Measurements from ENCODE around the gene KIF5A.
"Not testable (repeated sequence)": the region's sequence is repeated elsewhere in the genome, so short reads cannot be mapped to it uniquely, and the experiment has no call there.

The KIF5A gene

DNA sequence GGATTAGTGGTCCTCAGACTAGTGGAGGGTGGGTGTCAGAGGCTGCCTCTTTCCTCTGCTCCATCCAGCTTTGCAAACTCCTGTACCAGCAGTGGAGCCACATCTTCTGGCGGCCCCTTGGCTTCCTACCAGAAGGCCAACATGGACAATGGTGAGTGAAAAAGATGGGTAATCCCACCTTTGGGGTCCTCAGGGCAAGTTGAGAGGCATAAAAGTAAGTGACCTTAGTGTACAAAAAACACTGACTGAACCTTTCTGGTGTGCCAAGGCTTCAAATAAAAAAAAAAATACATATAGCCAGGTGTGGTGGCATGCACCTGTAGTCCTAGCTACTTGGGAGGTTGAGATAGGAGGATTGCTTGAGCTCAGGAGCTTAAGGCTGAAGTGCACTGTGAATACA lies 32.0 kb downstream of the KIF5A start:
- in situ Hi-C loops (cut with MboI; ENCODE audit: low sequenced_read_pairs) = no loop called here

DNA sequence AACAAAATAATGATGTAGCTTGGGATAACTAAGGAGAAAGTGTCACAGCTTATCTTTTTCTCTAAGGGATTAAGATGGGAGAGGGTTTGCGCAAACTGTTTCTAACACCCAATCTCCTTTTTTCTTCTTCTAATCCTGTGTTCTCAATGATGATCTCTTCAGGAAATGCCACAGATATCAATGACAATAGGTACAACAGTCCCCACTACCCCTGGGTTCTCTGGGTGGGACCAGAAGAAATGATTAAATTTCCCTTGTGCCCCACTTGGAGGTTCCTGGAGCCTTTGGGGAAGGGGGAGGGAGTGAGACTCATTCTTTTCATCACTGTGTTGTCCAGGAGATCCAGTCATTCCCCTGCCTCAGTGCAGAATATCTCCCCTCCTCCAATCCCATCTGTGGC lies 32.6 kb downstream of the KIF5A start:
- in situ Hi-C loops (cut with MboI; ENCODE audit: low sequenced_read_pairs) = no loop called here

DNA sequence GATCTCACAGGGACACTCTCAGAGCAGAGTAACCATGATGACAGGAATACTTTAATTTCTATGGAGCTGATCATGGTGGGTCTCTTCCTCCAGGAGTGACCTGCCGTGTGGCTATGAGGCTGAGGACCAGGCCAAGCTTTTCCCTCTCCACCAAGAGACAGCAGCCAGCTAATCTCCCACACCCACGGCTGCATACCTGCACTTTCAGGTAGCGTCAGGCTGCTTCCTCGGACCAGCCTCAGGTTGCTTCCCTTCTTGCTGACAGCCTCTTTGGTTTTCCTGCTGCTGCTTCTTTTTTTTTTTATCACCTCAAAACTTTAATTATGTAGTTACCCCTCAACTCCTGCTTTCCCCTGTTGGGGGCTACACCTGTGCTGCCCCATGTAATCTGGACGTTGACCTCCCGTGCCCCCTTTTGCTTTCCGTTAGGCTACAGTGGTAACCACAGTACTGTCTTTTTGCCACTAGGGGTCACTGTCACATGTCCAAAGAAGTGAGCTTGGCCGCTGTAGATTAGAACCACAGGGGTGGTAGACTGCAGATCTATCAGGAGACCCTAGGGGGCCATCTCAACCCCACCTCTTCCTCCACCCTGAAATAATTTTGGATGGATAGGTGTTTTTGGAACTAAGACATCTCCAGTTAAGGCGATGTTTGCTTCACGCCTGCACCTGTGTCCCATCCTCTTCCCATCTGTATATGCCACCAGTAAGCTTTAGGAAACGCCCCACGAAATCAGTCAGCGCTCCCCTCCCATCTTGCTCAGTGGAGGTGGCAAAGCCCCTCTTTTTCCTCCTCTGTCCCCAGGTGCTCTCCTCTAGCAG lies 33.4 kb downstream of the KIF5A start:
- in situ Hi-C loops (cut with MboI; ENCODE audit: low sequenced_read_pairs) = no loop called here

DNA sequence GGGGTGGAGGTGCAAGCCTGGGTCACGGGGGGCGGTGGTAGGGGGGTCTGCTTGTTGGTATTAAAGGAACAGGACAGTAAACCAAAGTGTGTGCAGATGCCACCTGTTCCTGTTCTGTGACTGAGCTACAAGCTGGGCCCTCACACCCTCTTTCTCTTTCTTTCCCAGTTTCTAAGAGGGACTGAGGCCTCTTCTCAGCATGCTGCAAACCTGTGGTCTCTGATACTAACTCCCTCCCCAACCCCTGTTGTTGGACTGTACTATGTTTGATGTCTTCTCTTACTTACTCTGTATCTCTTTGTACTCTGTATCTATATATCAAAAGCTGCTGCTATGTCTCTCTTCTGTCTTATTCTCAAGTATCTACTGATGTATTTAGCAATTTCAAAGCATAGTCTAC lies 34.2 kb downstream of the KIF5A start:
- in situ Hi-C loops (cut with MboI; ENCODE audit: low sequenced_read_pairs) = no loop called here

DNA sequence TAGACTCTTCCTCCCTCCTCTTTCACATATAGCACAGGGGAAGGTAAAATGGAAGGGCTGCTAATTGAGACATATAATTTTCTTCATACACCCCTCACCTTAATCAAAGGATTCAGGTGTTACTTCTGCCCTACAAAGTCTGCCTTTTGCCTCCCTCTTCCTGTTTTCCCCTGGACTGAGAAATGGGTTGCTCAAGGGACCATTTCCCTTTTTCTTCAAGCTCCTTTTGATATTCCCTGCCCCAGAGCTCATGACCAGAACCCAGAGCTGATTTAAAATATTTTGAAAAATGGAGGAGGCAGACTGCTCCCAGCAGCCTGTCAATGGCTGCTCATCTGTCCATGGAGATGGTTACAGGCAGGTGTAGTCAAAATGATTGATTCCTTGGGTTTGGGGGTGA lies 34.8 kb downstream of the KIF5A start:
- in situ Hi-C loops (cut with MboI; ENCODE audit: low sequenced_read_pairs) = no loop called here

DNA sequence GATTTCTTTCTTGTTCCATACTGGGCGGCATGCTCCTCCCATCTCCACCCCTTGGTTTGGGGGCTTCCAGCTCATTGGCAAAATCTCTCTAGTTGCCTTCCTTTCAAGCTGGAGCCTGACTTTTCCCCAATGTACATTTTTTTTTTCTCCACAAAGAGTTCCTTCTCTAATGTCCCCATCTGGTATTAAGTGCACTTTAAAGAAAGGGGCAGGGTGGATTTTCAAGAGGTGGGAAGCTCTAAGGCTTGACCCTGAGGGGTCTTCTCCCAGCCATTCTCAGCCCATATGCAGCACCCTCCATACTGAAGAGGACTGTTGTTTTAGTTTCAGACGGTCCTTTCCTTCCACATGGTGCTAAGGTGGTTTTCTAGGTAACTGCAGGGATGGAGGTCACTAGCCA lies 35.3 kb downstream of the KIF5A start:
- in situ Hi-C loops (cut with MboI; ENCODE audit: low sequenced_read_pairs) = no loop called here

DNA sequence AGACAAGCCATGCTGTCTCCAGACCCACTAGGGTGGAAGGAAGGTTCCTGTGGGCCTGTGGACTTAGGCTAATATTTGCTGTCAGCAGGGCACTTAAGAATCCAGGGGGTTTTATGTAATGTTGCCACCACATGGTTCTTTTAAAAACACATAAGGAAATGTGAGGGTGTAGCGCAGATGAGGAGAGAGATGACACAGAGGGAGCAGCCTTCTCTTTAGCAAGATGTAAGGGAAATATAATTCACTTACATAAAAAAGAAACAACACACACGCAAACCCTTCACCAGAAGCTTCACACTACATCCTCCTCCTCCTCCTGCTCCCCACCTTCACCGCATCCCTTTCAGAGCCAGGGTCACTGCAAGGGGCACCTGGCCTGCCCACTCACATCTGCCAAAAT lies 36.3 kb downstream of the KIF5A start:
- in situ Hi-C loops (cut with MboI; ENCODE audit: low sequenced_read_pairs) = no loop called here

DNA sequence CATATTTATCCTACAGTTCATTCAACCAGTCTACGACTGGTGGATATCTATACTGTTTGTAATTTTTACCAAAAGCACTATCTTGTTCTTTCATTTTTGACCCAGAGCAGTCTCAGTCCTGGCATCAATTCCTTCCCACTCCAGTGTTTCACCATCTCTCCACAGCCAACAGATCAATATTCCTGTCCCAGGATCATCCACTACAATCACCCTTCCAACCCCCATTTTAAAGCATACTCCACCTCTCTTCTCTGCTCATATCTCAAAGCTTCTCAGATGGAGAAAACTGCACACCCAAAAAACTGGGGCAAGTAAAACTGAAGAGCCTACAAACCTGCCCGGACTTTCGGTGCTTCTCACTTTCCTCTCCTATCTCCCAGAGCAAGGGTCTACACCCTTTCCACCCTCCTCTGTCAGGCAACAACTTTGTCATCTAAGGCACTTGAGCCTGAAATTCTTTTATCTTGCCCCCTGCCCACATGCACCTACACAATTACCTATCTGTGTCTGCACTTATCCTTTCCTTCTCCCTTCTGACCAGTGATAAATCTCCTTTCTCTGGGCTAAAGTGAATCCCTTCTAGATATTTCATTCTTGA lies 37.1 kb downstream of the KIF5A start:
- in situ Hi-C loops (cut with MboI; ENCODE audit: low sequenced_read_pairs) = no loop called here

DNA sequence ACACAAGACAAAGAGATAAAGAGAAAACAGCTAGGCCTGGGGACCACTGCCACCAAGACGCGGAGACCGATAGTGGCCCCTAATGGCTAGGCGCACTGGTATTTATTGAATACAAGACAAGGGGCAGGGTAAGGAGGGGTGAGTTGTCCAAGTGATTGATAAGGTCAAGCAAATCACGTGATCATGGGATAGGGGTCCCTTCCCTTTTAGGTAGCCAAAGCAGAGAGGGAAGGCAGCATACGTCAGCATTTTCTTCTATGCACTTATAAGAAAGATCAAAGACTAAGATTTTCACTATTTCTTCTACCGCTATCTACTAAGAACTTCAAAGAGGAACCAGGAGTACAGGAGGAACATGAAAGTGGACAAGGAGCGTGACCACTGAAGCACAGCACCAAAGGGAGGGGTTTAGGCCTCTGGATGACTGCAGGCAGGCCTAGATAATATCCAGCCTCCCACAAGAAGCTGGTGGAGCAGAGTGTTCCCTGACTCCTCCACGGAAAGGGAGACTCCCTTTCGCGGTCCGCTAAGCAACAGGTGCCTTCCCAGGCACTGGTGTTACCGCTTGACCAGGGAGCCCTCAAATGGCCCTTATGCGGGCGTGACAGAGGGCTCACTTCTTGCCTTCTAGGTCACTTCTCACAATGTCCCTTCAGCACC lies 39.2 kb downstream of the KIF5A start:
- in situ Hi-C loops (cut with MboI; ENCODE audit: low sequenced_read_pairs) = not testable (repeated sequence)

DNA sequence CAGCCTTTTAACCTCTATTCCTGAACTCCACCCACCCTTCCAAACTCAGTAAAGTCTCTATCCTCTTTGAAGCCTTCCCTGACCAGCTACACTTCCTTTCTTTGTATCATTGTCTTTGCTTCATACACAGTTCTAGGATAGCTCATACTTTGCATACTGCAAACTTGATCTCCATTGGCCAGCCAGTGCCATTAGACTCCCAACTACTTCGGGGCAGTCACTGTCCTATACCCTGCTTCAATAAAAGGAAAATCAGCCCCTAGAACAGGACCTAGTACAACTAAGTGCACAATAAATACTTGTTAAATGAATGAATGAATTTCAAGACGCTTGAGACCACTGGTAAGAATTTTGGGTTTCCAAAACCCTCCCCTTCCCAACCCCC lies 40.6 kb downstream of the KIF5A start:
- in situ Hi-C loops (cut with MboI; ENCODE audit: low sequenced_read_pairs) = no loop called here

DNA sequence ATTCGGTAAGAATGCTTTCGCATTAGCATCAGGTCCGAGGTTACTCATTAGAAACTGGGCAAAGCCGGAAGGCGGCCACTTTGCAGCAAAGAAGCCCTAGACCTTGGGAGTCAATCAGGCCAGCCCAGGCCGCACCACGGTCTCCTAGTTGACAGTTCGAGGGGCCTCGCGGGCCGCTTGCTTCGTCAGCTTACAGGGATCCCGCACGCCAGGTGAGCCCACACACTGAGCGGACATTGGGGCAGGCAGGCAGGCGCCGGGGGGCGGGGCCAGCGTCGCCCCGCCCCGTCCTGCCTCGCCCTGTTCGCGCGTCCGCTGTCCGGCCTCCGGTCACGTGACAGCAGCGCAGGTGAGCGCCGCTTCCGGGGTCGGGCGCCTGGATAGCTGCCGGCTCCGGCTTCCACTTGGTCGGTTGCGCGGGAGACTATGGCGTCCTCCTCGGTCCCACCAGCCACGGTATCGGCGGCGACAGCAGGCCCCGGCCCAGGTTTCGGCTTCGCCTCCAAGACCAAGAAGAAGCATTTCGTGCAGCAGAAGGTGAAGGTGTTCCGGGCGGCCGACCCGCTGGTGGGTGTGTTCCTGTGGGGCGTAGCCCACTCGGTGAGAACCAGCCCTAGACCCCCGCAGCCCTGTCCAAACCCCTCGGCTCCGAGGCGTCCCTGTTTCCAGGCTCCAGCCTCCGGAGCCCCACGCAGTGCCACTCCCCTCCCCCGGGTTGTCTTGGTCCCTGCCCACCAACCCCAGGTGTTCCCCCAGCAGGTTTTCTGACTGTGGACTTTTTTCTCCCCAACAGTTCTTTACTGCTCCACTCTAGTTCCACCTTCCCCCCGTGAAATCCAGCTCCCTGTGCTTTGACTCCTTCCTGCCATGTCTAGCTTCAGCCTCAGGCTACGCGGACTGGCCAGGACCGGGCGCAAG lies 41.3 kb downstream of the KIF5A start, which contains the start of gene PIP4K2C:
Gene PIP4K2C, plus strand, starts transcription at position 329 of the 918 bp plus-strand sequence. Its CDS starts 98 bp downstream, at position 427.
- in situ Hi-C loops (cut with MboI; ENCODE audit: low sequenced_read_pairs) = no loop called here

DNA sequence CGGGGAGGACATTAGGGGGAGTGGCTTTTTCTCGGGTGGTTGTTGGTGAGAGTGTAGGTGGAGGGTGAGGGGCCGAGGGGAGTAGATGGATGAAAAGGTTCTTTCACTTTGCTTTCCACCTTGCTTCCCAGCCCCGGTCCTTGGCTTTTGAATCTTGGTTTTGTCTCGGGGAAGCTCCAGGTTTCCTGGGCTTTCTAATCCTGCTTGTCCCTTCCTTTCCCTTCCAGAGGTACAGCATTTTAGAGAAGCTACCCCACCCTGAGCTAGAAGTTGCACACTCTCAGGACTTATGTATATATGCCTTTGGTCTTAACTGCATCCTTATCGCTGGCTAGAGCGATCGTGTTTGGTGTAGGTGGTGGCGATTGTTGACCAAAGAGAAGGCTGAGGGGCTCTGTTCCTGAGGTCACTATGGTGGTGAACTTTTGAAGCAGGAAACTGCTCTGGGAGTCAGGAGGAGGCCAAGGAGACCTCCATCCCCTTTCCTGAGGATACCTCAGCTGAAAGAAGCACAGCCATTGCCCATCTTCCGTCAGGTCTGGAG lies 42.0 kb downstream of the KIF5A start:
- in situ Hi-C loops (cut with MboI; ENCODE audit: low sequenced_read_pairs) = no loop called here

DNA sequence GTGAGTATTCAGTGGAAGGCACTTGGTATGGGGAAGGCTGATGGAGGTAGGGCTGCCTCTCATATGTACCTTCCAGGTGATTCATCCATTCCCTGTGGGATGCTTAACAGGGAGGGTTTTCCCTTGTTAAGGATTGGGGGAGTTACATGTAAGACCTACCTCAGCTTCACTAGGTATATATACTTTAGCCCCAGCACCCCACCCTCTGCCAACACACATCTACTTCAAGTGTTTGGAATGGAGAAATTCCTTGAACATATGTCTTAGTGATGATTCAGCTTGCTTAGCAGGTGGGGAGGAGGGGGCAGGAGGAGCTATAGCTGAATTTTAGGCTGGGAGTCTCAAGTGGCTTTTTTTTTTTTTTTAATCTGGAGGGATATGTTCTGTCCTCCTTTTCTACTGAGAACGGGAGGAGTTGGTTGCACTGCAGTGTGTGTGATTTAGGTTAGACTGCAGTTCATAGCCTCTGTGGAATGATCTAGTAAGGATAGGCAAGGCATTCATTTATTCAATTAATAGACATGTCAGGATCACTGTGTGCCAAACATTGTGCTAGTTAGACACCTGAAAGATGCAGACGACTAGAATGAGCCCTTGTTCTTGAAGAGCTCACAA lies 42.8 kb downstream of the KIF5A start:
- in situ Hi-C loops (cut with MboI; ENCODE audit: low sequenced_read_pairs) = no loop called here

DNA sequence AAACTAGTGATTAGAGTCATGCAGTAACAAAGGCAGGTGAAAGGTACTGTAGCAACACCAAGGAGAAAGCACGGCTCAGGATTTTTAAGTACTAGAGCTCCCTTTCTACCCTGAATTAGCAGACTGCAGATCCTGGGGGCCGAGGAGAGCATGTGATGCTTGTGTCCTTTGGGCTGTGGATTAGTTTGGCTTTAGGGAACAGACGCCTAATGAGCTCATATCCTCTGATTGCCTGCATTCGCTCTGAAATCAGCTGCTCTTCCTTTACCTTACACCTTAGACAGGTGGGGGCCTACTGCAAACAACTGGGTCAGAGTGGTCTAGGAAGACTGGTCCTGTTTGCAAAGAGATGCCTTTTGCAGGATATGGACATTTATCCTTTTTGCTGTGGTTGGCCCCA lies 43.3 kb downstream of the KIF5A start:
- in situ Hi-C loops (cut with MboI; ENCODE audit: low sequenced_read_pairs) = no loop called here

DNA sequence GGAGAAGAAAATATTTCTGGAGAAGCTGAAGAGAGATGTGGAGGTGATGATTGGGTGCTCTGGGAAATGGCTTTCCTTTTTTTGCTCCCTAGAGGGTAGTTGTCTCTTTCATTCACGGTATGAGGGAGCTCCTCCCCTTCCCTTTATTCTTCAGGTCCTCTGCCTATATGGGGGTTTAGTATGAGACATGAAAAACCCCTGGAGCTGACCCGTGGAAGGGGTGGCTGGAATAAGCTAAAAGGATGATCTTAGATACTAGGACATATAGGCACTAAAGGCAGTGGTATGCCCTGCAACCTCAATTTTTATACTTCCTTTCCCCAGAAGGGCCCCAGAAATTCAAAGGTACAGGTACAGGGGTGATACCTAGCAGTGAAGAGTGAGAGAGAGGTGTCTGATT lies 50.6 kb downstream of the KIF5A start:
- in situ Hi-C loops (cut with MboI; ENCODE audit: low sequenced_read_pairs) = no loop called here

DNA sequence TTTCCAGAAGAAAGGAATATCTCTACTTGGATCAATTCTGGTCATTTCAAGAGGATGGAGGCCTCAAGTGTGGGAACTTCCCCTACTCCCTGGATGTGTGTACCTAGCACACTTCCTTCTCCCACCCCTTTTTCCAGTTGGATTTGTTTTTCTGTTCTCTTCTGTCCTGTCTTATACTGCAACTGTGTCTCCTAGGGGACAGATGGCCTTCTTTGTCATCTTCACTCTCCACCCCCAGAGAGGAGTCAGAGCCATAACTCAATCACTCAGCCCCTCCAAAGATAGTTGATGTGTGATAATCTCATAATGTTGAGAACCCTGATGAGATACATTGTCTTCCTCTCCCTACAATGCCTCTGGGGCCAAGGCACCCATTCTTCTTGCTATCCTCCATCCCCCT lies 52.7 kb downstream of the KIF5A start:
- in situ Hi-C loops (cut with MboI; ENCODE audit: low sequenced_read_pairs) = no loop called here

DNA sequence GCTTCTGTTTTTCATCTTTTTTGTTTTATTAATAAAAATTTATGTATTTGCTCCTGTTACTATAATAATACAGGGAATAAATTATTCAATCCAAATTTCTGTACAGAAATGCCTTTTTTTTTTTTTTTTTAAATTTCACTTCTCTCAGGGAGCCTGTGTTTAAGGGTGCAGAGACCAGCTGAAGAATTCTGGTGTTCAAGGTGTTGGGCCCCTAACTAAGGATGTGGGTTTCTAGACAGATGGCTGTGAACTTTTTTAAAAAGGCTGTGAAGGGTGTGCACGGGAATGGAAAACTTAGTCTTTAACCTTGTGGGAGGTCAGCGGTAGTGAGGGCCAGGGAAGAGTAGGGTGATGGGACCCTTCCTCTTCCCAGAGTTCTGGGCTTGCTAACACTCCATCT lies 53.5 kb downstream of the KIF5A start:
- in situ Hi-C loops (cut with MboI; ENCODE audit: low sequenced_read_pairs) = no loop called here

DNA sequence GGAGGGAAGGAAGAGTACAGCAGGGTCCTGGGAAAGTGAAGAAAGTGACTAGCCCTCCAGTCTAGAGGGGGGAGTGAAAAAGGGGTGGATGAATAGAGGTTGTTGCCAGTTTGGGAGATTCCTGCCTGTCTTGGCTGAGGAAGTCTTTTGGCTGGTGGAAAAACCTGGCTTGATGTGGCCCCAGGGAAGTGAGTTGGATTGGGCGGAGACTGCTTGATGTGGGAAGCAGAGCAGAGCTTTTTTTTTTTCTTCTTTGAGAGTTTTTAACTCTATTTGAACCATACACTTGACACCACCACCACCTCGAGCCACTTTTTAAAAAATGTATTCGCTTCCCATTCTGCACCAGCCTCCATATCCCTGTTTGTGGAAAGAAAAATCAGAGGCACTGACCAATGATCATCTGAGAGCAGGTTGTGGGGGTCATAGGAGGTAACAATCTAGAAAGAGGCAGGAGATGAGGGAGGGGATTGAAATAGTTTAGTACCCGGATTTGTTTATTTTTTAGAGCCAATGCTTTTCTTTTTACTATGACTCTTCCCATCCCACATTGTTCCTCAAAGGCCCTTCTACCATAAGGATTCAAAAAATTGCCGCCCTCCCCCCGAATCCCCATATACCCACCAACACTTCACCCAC lies 54.1 kb downstream of the KIF5A start:
- in situ Hi-C loops (cut with MboI; ENCODE audit: low sequenced_read_pairs) = no loop called here

DNA sequence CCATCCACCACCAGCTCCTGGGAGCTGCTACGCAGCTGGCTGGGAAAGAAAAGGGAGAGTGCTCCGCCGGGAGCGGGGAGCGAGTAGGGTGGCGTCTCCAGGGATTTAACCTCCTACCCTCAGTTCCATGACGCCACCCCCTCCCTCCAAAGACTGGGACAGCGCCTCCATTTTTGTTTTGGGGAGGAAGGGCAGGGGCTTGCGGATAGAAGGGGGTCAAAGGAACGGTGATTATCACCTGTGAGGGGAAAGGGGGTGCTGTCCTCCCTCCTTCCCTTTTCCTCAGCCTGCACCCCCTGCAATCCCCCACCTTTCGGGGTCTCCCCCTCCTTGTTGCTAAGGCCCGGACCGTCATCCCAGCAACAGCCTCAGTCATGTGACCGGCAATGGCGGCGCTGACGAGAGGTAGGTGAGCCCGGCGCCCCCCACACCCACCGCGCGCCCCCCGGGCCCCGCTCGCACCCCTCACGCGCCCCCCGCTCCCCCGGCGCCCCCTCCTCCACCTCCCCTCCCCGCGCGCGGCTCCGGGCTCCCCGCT lies 54.7 kb downstream of the KIF5A start, which contains the start of gene DTX3:
Gene DTX3, plus strand, starts transcription at position 371 of the 538 bp plus-strand sequence. CDS start 1,694 bp downstream, outside the sequence.
- in situ Hi-C loops (cut with MboI; ENCODE audit: low sequenced_read_pairs) = no loop called here
